NCI-H524 (cell line): ENCODE data around the gene CLCN6.

Experiments used
- DNase-seq, 2 experiments: peaks; one replicate each; lab custom pipeline; 2025; lab: John Stamatoyannopoulos, UW

The CLCN6 gene

DNA sequence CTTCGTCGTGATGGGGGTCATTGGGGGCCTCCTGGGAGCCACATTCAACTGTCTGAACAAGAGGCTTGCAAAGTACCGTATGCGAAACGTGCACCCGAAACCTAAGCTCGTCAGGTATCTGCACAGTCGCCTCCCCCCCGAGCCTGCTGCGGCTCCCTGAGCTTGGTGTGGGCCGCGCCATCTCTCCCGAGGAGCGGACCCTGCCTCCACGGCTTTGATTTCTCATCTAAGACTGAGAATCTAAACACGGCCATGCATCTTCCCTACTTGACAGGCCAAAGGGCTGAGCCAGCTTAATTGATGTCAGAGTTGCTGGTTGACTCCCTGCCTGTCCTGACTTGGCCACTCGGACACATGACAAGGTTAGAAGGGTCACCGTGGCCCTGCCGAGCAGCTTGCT is 22.5 kb downstream of the CLCN6 start:
- no peak for DNase-seq

- DNase-seq, result no peak
Measured at GRCh38 chr1:11831945-11832725, 26.1 kb downstream of the CLCN6 start.

- no peak for DNase-seq
Measured at GRCh38 chr1:11833497-11833896, 27.5 kb downstream of the CLCN6 start.

DNA sequence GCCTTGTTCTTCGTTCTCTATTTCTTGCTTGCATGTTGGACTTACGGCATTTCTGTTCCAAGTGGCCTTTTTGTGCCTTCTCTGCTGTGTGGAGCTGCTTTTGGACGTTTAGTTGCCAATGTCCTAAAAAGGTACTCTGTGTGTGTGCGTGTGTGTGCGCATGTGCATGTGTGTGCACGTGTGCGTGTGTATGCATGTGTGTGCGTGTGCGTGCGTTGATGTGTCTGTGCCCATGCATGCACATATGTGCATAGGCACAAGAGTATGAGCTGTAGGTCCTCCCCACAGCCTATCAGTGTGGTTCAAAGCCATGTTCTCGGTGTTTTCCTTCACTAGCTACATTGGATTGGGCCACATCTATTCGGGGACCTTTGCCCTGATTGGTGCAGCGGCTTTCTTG is 27.9 kb downstream of the CLCN6 start:
- no peak for DNase-seq

- DNase-seq, result no peak
Measured at GRCh38 chr1:11835441-11836225, 29.6 kb downstream of the CLCN6 start.

DNA sequence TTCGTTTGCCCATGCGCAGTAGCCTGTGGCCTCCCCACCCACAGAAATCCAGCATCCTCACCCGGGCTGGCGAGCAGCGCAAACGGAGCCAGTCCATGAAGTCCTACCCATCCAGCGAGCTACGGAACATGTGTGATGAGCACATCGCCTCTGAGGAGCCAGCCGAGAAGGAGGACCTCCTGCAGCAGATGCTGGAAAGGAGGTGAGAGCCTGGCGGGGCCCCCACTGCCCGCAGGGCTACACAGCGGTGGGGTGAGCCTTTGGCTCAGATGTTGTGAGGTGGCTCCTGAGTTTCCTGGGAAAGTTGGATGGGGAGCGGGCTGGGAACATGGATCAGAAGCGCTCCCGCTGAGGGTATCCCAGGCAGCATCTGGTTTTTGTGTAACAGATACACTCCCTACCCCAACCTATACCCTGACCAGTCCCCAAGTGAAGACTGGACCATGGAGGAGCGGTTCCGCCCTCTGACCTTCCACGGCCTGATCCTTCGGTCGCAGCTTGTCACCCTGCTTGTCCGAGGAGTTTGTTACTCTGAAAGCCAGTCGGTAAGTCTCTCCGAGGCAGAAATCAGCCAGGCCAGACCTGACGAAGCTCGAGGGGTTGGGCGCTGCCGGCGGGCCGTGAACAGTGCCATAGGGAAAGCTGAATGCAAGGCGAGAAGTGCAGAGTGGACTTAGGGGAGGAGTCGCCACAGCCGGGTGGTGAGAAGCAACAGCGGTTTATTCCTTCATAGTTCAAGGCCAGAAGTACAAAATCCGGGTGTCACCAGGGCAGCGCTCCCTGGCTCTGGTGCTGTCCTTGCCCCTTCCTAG is 31.2 kb downstream of the CLCN6 start:
- no peak for DNase-seq

DNA sequence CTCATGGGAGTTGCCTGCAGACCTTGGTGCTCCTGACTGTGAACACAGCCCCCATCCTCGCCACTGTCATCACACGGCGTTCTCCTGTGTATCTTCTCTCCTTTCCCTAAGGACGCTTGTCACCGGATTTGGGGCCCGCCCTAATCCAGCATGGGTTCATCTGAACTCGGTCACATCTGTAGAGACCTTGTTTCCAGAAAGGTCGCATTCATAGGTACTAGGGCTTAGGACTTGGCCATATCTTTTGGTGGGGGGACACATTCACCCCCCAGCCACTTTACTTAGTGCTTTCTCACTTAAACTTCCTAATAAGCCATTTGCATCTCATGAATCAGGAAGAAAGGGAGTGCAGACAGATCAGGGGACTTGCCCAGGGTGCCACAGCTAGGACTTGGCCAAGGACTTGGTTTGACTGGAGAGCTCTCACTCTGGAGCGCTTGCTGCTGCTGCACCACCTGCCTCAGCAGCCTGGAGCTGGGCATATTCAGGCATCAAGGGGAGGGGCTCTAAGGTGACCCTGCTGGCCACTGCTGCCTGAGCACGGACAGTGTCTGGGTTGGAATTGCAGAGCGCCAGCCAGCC is 31.9 kb downstream of the CLCN6 start:
- DNase-seq, result no peak

- DNase-seq, result peak in 1 of 2 experiments; percentile 64
Measured at GRCh38 chr1:11838349-11839272, 32.6 kb downstream of the CLCN6 start.

DNA sequence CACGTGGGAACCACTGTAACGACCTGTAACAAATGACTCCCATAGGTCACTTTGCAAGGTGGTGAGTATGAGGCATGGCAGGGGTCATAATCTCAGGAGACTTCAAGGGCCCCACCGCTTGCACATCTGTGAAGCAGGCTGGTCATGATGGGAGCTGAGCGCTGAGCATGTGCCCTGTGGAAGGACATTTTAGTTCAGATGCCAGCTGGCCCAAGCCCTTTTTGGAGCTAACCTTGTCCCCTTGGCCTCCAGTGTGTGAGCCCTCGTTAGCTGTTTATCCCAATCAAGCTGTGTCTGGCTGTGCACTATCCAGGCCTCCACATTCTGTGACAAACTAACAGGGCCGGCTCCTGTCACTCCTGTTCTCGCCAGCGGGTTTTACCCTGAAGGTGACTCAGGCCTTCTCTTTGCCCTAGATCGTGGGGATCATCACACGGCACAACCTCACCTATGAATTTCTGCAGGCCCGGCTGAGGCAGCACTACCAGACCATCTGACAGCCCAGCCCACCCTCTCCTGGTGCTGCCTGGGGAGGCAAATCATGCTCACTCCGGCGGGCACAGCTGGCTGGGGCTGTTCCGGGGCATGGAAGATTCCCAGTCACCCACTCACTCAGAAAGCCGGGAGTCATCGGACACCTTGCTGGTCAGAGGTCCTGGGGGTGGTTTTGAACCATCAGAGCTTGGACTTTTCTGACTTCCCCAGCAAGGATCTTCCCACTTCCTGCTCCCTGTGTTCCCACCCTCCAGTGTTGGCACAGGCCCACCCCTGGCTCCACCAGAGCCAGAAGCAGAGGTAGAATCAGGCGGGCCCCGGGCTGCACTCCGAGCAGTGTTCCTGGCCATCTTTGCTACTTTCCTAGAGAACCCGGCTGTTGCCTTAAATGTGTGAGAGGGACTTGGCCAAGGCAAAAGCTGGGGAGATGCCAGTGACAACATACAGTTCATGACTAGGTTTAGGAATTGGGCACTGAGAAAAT is 34.0 kb downstream of the CLCN6 start:
- DNase-seq, result no peak

DNA sequence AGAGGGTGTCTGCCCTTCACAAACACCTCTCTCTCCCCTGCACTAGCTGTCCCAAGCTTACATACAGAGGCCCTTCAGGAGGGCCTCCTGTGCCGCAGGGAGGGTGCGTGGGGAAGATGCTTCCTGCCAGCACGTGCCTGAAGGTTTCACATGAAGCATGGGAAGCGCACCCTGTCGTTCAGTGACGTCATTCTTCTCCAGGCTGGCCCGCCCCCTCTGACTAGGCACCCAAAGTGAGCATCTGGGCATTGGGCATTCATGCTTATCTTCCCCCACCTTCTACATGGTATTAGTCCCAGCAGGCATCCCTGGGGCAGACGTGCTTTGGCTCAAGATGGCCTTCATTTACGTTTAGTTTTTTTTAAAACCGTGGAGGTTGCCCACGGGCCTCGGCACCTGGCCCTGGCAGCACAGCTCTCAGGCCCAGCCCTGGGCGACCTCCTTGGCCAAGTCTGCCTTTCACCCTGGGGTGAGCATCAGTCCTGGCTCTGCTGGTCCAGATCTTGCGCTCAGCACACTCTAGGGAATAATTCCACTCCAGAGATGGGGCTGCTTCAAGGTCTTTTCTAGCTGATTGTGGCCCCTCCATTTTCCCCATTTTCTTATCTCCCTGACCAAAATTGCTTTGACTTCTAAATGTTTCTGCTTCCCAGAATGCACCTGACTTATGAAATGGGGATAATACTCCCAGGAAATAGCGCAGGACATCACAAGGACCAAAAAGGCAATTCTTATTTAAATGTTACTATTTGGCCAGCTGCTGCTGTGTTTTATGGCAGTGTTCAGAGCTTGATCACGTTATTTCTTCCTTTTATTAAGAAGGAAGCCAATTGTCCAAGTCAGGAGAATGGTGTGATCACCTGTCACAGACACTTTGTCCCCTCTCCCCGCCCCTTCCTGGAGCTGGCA is 35.5 kb downstream of the CLCN6 start:
- DNase-seq, result peak in 1 of 2 experiments; percentile 76

DNA sequence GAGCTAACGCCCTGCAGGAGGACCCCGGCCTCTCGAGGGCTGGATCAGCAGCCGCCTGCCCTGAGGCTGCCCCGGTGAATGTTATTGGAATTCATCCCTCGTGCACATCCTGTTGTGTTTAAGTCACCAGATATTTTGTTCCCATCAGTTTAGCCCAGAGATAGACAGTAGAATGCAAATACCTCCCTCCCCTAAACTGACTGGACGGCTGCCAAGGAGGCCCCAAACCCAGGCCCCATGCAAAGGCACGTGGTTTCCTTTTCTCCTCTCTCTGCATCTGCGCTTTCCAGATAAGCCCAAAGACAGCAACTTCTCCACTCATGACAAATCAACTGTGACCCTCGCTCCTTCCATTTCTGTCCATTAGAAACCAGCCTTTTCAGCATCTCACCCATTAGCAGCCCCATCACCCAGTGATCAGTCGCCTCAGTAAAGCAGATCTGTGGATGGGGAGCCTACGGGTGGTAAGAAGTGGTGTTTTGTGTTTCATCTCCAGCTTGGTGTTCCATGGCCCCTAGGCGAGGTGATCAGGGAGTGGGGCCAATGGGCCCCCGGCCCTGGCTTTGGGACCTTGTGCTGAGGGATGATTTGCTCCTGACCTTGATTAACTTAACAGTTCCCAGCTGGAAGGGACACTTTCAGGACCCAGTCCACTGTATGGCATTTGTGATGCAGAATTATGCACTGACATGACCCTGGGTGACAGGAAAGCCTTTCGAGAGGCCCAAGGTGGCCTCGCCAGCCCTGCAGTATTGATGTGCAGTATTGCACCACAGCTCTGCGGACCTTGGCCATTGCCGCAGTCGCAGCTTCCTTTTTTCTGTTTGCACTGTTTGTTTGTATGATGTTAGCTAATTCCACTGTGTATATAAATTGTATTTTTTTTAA is 36.4 kb downstream of the CLCN6 start:
- DNase-seq, result no peak

- peak in 1 of 2 experiments; percentile 11 for DNase-seq
Measured at GRCh38 chr1:11845641-11846335, 39.8 kb downstream of the CLCN6 start.

- DNase-seq, result peak; percentile 92 to 96
Measured at GRCh38 chr1:11847667-11848372, 41.8 kb downstream of the CLCN6 start, which contains the start of gene NPPA. Gene NPPA, minus strand, starts transcription at chr1:11847783. Its CDS starts 99 bp downstream, at chr1:11847684.

DNA sequence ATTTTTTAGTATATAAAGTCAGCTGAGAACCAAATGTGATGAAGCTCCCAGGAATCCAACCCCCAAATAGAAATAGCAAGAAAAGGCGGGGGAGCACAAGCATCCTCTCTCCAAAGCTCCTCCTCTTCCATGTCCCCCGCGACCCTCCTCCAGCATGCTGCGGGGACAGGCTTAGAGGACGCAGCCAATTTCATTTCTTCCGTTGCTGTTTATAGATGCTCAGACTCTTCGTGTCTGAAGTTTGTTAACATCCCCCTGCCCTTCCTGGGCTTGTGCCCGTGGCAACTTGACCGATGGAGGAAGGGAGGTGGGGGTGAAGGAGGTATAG is 42.3 kb downstream of the CLCN6 start:
- DNase-seq, result no peak

DNA sequence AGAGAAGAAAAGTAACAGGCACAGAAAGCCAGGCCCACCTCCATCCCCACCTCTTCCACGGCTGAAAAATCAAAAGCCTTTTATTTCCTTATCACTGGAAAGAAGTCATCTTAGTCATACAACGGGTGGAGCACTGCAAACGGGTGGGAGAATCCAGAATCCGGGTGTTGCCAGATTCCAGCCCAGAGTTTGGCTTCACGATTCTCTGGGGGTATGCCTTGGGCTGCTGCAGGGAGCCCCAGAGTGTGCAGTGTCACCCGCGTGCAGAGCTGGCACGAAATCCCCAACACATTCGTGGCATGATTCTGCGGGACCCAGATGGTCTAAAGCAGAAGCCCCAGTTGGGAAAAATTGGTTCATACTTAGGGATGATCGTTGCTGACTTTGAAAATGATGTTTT is 44.2 kb downstream of the CLCN6 start:
- DNase-seq, result no peak

- no peak for DNase-seq
Measured at GRCh38 chr1:11851180-11851579, 45.2 kb downstream of the CLCN6 start.
